HG03196 (cell line): ENCODE data around the gene KBTBD4.
"Not testable (repeated sequence)": the region's sequence is repeated elsewhere in the genome, so short reads cannot be mapped to it uniquely, and the experiment has no call there.

Source experiments
- ATAC-seq: cut with Tn5 transposase; IDR thresholded peaks from one replicate; pipeline ENCODE4 v1.9.1; 2021; ENCODE audit not compliant: unreplicated experiment

Gene KBTBD4

GRCh38 chr11:47562393-47562792 is 16.4 kb downstream of the KBTBD4 start:
- ATAC-seq, result not testable (repeated sequence)

- ATAC-seq, result no peak
Measured at GRCh38 chr11:47560426-47560825, 18.3 kb downstream of the KBTBD4 start.

GRCh38 chr11:47558695-47559094 is 20.1 kb downstream of the KBTBD4 start:
- no peak for ATAC-seq

- ATAC-seq, result not testable (repeated sequence)
Measured at GRCh38 chr11:47557004-47557403, 21.8 kb downstream of the KBTBD4 start.

GRCh38 chr11:47553406-47553743 is 25.4 kb downstream of the KBTBD4 start:
- peak; percentile 23 for ATAC-seq

- peak; percentile 87 for ATAC-seq
Measured at GRCh38 chr11:47552566-47553405, 26.0 kb downstream of the KBTBD4 start, which contains the start of gene CELF1. Gene CELF1 (minus strand): TSS chr11:47553132. CDS start chr11:47499523, 53,609 bp downstream.

- peak; percentile 8 for ATAC-seq
Measured at GRCh38 chr11:47552056-47552565, 26.7 kb downstream of the KBTBD4 start.

- no peak for ATAC-seq
Measured at GRCh38 chr11:47551086-47551485, 27.7 kb downstream of the KBTBD4 start.

GRCh38 chr11:47550288-47551047 is 28.3 kb downstream of the KBTBD4 start:
- ATAC-seq, result no peak

GRCh38 chr11:47546274-47546673 is 32.5 kb downstream of the KBTBD4 start:
- not testable (repeated sequence) for ATAC-seq

GRCh38 chr11:47545298-47545697 is 33.5 kb downstream of the KBTBD4 start:
- ATAC-seq, result no peak

- no peak for ATAC-seq
Measured at GRCh38 chr11:47541070-47541469, 37.7 kb downstream of the KBTBD4 start.

GRCh38 chr11:47539681-47540039 is 39.1 kb downstream of the KBTBD4 start:
- no peak for ATAC-seq

- no peak for ATAC-seq
Measured at GRCh38 chr11:47538741-47539565, 39.8 kb downstream of the KBTBD4 start.

GRCh38 chr11:47536915-47537314 is 41.9 kb downstream of the KBTBD4 start:
- no peak for ATAC-seq

- ATAC-seq, result no peak
Measured at GRCh38 chr11:47534704-47535251, 44.0 kb downstream of the KBTBD4 start.

- ATAC-seq, result no peak
Measured at GRCh38 chr11:47533690-47534151, 45.0 kb downstream of the KBTBD4 start.

GRCh38 chr11:47532597-47533213 is 46.1 kb downstream of the KBTBD4 start:
- no peak for ATAC-seq

- ATAC-seq, result no peak
Measured at GRCh38 chr11:47531666-47532065, 47.1 kb downstream of the KBTBD4 start.

GRCh38 chr11:47530721-47531120 is 48.0 kb downstream of the KBTBD4 start:
- not testable (repeated sequence) for ATAC-seq
